Ovary (tissue), 3 donors: ENCODE results near the gene GRIN2D.

ENCODE experiments used
- CTCF ChIP-seq, 3 donors: fragments of 450-650 bp in 2 of 3; fragments of 200-600 bp in 1 of 3; IDR thresholded peaks; one replicate each; pipeline versions ENCODE4 v1.5.1 to v1.8.0; 2016 to 2022; ENCODE audit warnings: antibody characterized with exemption in 3 of 3, mild to moderate bottlenecking in 1 of 3
- EP300 ChIP-seq: sonication (generic); formaldehyde crosslinking; IDR thresholded peaks from one replicate; pipeline ENCODE4 v1.6.1; 2017; ENCODE audit warnings: antibody characterized with exemption
- POLR2A ChIP-seq: fragments of 450-650 bp; IDR thresholded peaks from one replicate; pipeline ENCODE4 v1.6.1; 2017; ENCODE audit warnings: antibody characterized with exemption, mild to moderate bottlenecking, moderate library complexity
- donor health status: DM: no; HTN: no; CAD: no.

- no peak for TF ChIP-seq CTCF (IDR thresholded peaks at IDR 0.05)
- no peak for TF ChIP-seq EP300
- TF ChIP-seq POLR2A = no peak
Measured at GRCh38 chr19:48361912-48362311, 31.6 kb upstream of the GRIN2D start.
